Stimulated activated CD8-positive, alpha-beta memory T cell treated with anti-CD3 and anti-CD28 coated beads, Interleukin-4, amount 100 ng/mL, for 48 hours (primary cell): ENCODE data around the gene IL1RL1.

ENCODE experiments used
- DNase-seq: peaks from one replicate; pipeline ENCODE4 v3.0.0-alpha.2; 2020

IL1RL1 gene

GRCh38 chr2:102337481-102338386 is 26.4 kb downstream of the IL1RL1 start:
- no peak for DNase-seq

DNA sequence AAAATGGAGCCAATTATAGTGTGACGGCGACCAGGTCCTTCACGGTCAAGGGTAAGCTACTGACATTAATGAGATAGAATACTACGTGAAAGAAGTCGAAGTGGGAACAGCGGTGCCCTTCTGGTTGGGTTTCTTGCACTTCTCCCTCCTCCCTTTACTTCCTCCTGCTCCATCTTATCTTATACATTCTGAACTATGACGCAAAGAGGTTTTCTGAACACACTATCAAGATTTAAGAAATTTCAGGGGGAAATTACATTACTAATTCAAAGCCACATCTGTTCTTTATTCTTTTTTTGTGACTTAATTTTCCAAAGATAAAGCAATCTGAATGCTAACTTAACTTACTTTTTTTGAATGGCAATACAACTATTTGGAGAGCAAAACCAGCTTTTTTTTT is 29.4 kb downstream of the IL1RL1 start:
- DNase-seq, result no peak

DNA sequence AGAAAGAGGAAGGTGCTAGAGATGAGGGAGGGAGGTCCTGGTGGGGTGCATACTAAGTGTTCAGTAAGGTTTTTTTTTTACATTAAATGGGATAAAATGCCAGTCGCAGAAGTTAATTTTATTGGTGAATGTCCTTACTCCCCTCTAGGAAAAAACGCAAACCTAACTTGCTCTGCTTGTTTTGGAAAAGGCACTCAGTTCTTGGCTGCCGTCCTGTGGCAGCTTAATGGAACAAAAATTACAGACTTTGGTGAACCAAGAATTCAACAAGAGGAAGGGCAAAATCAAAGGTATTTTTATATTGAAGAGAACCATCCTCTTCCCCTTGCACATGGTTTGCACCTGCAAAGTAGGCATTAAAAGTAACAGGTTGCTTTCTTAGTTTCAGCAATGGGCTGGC is 31.5 kb downstream of the IL1RL1 start:
- DNase-seq, result no peak

DNA sequence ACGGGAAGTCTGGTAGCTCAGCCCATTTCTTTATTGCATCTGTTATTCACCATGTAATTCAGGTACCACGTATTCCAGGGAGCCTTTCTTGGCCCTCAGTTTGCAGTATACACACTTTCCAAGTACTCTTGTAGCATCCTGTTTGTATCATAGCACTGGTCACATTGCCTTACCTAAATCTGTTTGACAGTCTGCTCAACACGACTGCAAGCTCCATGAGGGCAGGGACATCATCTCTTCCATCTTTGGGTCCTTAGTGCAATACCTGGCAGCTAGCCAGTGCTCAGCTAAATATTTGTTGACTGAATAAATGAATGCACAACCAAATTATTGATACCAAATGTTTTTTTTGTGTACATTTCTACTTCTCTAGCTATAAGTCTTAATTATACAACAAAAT is 33.0 kb downstream of the IL1RL1 start:
- no peak for DNase-seq

GRCh38 chr2:102345329-102345920 is 34.1 kb downstream of the IL1RL1 start:
- no peak for DNase-seq

DNA sequence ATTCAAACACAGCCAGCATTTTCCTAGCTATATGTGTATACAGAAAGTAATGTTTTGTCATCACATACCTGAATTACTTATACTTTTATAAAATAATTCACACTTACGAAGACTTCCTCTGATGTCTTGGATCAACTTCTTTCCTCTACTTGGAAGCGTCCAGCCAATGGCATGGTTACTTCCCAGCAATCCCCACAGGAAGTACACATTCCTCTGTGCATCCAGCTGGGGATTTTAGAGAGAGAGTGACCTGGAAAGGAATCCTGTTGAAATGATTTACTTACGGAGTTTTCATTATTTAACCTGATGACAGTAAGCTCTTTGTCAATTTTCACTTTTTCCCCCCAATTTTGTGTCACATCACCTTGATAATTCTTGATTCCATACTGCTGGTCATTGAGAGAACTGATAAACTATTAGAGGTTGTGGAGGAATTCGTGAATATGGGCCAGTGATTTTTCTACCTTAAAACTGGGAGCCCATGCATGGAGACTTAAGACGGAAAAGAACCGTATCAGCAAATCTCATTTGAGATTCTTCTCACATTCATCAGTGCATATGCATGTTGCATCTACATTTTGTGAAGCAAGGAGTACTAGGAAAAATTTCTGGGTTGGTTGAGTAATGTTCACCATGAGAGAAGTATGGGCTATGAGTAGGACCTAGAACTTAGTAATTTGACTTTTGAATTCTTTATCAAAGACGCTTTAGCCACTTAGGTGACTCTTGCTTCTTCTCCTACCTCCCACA is 35.2 kb downstream of the IL1RL1 start:
- DNase-seq, result no peak

GRCh38 chr2:102350137-102350793 is 38.9 kb downstream of the IL1RL1 start:
- no peak for DNase-seq

GRCh38 chr2:102355526-102356380 is 44.4 kb downstream of the IL1RL1 start, which contains the start of gene IL18R1:
TSS of gene IL18R1 (plus strand) at chr2:102355796. CDS start at chr2:102362661, 6,865 bp downstream.
- DNase-seq, result peak; percentile 81

DNA sequence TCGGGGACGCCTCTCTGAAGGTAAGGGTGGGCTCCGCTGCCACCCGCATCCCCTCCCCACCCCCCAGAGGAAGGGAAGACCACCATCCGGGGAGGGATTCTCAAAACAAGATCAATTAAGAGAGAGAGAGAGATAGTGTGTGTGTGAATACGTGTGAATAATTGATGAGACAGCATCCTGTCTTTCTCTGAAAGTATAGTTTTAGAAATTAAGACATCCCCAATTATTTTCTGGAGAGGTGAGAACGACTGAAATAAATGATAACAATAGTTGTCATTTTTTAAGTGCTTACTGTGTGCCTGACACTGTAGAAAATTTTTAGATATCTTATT is 45.0 kb downstream of the IL1RL1 start:
- no peak for DNase-seq

GRCh38 chr2:102356741-102357140 is 45.4 kb downstream of the IL1RL1 start:
- DNase-seq, result no peak

DNA sequence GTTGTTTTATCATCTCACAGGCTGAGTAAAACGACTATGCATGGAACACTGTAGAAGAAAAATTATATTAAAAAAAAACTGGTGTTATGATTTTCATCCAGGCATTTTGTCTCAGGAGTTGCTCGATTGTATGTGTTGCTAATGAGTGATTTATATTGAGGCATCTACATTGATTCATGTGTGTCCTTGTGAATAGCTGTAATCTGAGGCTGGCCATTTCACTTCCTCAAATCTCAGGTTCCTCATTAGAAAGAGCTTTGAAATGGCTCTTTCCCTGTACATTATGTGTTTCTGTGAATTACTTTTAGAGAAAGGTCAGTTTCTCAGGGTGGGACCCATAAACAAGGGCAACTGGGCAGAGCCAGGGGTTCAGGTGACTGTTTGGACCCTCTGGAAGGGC is 46.6 kb downstream of the IL1RL1 start:
- no peak for DNase-seq

GRCh38 chr2:102358496-102358895 is 47.1 kb downstream of the IL1RL1 start:
- no peak for DNase-seq

DNA sequence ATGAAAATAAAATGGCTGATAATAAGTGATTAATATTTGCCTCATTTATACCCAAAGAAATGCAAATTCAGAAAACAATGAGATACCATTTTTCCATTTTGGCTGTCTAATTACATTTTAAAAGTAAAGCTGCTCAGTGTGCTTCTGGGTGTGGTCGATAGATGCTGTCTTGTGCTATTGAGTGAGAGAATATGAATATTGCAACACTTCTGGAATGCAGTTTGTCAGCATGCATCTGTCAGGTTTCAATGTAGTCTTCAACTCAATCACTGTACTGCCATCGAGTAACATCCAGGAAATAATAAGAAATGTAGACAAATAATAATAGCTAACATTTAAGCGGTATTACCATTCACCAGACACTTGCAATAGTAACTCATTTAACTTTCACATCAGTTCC is 48.2 kb downstream of the IL1RL1 start:
- no peak for DNase-seq

GRCh38 chr2:102361632-102362241 is 50.4 kb downstream of the IL1RL1 start:
- no peak for DNase-seq

GRCh38 chr2:102365763-102366162 is 54.4 kb downstream of the IL1RL1 start:
- DNase-seq, result no peak

DNA sequence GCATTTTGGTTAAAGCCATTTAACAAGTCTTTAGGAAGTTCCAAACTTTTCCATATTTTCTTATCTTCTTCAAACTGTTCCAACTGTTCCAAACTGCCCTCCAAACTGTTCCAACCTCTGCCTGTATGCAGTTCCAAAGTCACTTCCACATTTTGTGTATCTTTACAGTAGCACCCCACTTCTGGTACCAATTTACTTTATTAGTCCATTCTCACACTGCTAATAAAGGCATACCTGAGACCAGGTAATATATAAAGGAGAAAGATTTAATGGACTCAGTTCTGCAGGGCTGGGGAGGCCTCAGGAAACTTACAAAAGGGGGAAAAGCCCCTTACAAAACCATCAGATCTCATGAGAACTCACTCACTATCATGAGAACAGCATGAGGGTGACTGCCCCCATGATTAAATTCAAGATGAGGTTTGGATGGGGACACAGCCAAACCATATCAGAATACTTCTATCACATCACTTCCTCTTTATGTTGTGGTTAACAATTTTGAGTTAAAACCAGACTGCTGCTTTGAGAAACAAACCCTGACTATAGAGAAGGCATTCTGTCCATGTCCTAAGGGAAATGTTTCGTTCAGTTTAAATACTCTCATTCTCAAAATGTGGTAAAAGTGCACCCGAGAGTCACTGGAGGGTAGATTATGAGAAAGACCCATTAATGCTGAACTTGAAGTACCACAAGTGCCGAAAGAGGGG is 55.2 kb downstream of the IL1RL1 start:
- no peak for DNase-seq

DNA sequence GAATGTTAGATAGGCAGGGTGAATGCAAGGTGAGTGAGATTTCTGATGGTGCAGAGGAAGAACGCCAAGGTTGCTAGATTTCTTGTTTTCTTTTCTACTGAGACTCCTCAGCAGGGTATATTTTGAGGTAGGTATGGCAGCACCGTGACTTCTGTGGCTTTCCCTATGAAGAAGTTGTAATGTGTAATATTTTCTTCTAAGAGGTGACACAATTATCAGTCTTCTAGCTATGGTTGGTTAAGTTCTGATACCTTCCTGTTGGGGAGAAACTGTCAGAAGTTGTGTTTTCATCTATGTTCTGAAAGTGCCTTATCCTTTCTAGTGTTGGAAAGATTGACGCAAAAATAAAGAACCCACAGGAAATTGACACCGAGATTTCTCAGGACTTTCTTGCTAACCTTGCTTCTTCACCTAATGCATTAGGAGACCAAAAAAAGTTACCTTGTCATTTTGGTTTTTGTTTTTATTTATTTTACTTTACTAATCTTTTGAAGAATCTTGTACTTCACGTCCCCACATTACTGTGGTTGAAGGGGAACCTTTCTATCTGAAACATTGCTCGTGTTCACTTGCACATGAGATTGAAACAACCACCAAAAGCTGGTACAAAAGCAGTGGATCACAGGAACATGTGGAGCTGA is 56.1 kb downstream of the IL1RL1 start:
- DNase-seq, result no peak

- DNase-seq, result no peak
Measured at GRCh38 chr2:102368461-102369109, 57.2 kb downstream of the IL1RL1 start.

DNA sequence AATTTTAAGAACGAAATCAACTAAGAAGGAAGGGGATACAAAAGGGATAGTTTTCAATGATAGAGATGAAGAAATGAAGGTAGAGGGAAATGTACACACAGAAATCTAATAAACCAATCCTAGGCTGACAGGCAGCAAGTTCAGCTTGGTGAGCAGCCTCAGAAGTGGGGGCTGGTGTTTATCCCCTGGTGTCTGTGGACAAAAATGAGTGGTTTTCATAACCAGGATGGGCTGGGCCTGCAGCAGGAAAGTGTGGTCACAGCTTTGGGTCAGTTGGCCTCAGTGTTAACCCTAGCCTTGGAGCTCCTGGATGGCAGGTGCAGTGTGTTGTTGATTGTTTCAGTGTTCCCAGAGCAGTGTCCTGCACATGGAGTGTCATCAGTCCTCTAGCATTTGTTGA is 58.5 kb downstream of the IL1RL1 start:
- no peak for DNase-seq

GRCh38 chr2:102376052-102376591 is 64.8 kb downstream of the IL1RL1 start:
- no peak for DNase-seq
